ENCODE data around the gene TCF4.

TCF4 gene

GRCh38 chr18:55585065-55585919 lies 2.7 kb downstream of the TCF4 start:
- no peak for DNase-seq

GRCh38 chr18:55584201-55584600 lies 3.8 kb downstream of the TCF4 start:
- DNase-seq, result no peak

GRCh38 chr18:55582325-55582724 lies 5.7 kb downstream of the TCF4 start:
- no peak for DNase-seq

- DNase-seq, result no peak
Observed at GRCh38 chr18:55579501-55580270, 8.3 kb downstream of the TCF4 start.

- no peak for DNase-seq
Observed at GRCh38 chr18:55577812-55578539, 10.0 kb downstream of the TCF4 start.

- no peak for DNase-seq
Observed at GRCh38 chr18:55576001-55576400, 12.0 kb downstream of the TCF4 start.

GRCh38 chr18:55575066-55575465 lies 12.9 kb downstream of the TCF4 start:
- DNase-seq, result no peak

- DNase-seq, result no peak
Observed at GRCh38 chr18:55573386-55573785, 14.6 kb downstream of the TCF4 start.

GRCh38 chr18:55570966-55571365 lies 17.0 kb downstream of the TCF4 start:
- no peak for DNase-seq

- no peak for DNase-seq
Observed at GRCh38 chr18:55566456-55566935, 21.5 kb downstream of the TCF4 start.

GRCh38 chr18:55559739-55560138 lies 28.3 kb downstream of the TCF4 start:
- DNase-seq, result no peak

- no peak for DNase-seq
Observed at GRCh38 chr18:55557211-55557610, 30.8 kb downstream of the TCF4 start.

GRCh38 chr18:55555395-55556027 lies 32.5 kb downstream of the TCF4 start:
- no peak for DNase-seq

- DNase-seq, result no peak
Observed at GRCh38 chr18:55552526-55553189, 35.3 kb downstream of the TCF4 start.

GRCh38 chr18:55551227-55551626 lies 36.8 kb downstream of the TCF4 start:
- DNase-seq, result no peak

- no peak for DNase-seq
Observed at GRCh38 chr18:55550471-55550870, 37.5 kb downstream of the TCF4 start.

- DNase-seq, result no peak
Observed at GRCh38 chr18:55549474-55550104, 38.4 kb downstream of the TCF4 start.

GRCh38 chr18:55547705-55548056 lies 40.3 kb downstream of the TCF4 start:
- no peak for DNase-seq

GRCh38 chr18:55546851-55547704 lies 40.9 kb downstream of the TCF4 start:
- no peak for DNase-seq

GRCh38 chr18:55544014-55544413 lies 44.0 kb downstream of the TCF4 start:
- no peak for DNase-seq
